Naive thymus-derived CD4-positive, alpha-beta T cell (primary cell): ENCODE data around the gene COL9A3. TPM values are rescaled to one million over a fixed set of nuclear protein-coding genes. Genes with fewer than 3 reads are reported as not detected.
"Not testable (repeated sequence)": the region's sequence is repeated elsewhere in the genome, so short reads cannot be mapped to it uniquely, and the experiment has no call there.

Source experiments
- ATAC-seq: fragments of 150-1000 bp; cut with Tn5 transposase; 2 replicates; pipeline ENCODE4 v1.10.0; 2021; ENCODE audit warnings: mild to moderate bottlenecking, moderate library complexity
- CTCF ChIA-PET: fragments of 350-600 bp; sonication (Branson Sonifier 250); formaldehyde crosslinking; loops from one replicate; lab custom pipeline; 2021; ENCODE audit warnings: antibody characterized with exemption; lab: Charles Lee
- POLR2A ChIA-PET: fragments of 350-600 bp; sonication (Branson Sonifier 250); formaldehyde crosslinking; loops from one replicate; lab custom pipeline; 2021; ENCODE audit warnings: antibody characterized with exemption, inconsistent platforms; lab: Charles Lee
- DNase-seq, 9 donors: peaks; one replicate each; pipeline versions ENCODE4 v3.0.0 to v3.0.0-alpha.2; 2020 to 2022; ENCODE audit warnings: mixed read lengths in 1 of 9
- H3K27ac ChIP-seq: one replicate; pipeline ENCODE4 v1.7.0; 2013; ENCODE audit warnings: mild to moderate bottlenecking, low read depth, low read length, moderate library complexity
- H3K27me3 ChIP-seq, 2 donors: one replicate each; pipeline ENCODE4 v1.7.0; 2013; ENCODE audit warnings: low read length in 2 of 2, mild to moderate bottlenecking in 2 of 2, moderate library complexity in 2 of 2; ENCODE audit not compliant: control insufficient read depth in 2 of 2, insufficient read depth in 2 of 2
- H3K36me3 ChIP-seq, 3 experiments: 1 replicate in 2 of 3; 2 replicates in 1 of 3; pipeline ENCODE4 v1.7.0; 2013; ENCODE audit warnings: low read length in 3 of 3, mild to moderate bottlenecking in 3 of 3, moderate library complexity in 1 of 3; ENCODE audit not compliant: insufficient read depth in 3 of 3, control insufficient read depth in 2 of 3
- H3K4me1 ChIP-seq, 2 donors: one replicate each; pipeline ENCODE4 v1.7.0; 2013; ENCODE audit warnings: low read length in 2 of 2, mild to moderate bottlenecking in 2 of 2, moderate library complexity in 1 of 2; ENCODE audit not compliant: control insufficient read depth in 2 of 2, insufficient read depth in 2 of 2
- H3K4me3 ChIP-seq: 2 replicates; pipeline ENCODE4 v1.7.0; 2013; ENCODE audit warnings: mild to moderate bottlenecking, low read length
- H3K9me3 ChIP-seq, 3 experiments: 1 replicate in 2 of 3; 2 replicates in 1 of 3; pipeline ENCODE4 v1.7.0; 2013; ENCODE audit warnings: low read length in 3 of 3; ENCODE audit not compliant: control insufficient read depth in 2 of 3
- H3K27ac Mint-ChIP-seq, 9 donors: one replicate each; pipeline ENCODE4 v1.8.0; 2020 to 2022; ENCODE audit warnings: mixed read lengths in 9 of 9, mild to moderate bottlenecking in 8 of 9, moderate library complexity in 5 of 9, inconsistent platforms in 2 of 9
- H3K27me3 Mint-ChIP-seq, 5 donors: one replicate each; pipeline ENCODE4 v1.8.0; 2021 to 2022; ENCODE audit warnings: mixed read lengths in 5 of 5, mild to moderate bottlenecking in 1 of 5
- H3K36me3 Mint-ChIP-seq, 5 donors: one replicate each; pipeline ENCODE4 v1.8.0; 2020 to 2022; ENCODE audit warnings: mixed read lengths in 5 of 5, mild to moderate bottlenecking in 3 of 5, inconsistent platforms in 1 of 5
- H3K4me1 Mint-ChIP-seq, 7 donors: one replicate each; pipeline ENCODE4 v1.8.0; 2020 to 2022; ENCODE audit warnings: mixed read lengths in 7 of 7, mild to moderate bottlenecking in 3 of 7, inconsistent platforms in 1 of 7
- H3K4me3 Mint-ChIP-seq, 10 donors: one replicate each; pipeline ENCODE4 v1.8.0; 2020 to 2022; ENCODE audit warnings: mild to moderate bottlenecking in 10 of 10, mixed read lengths in 10 of 10, moderate library complexity in 6 of 10, inconsistent platforms in 2 of 10
- H3K9me3 Mint-ChIP-seq, 11 donors: one replicate each; pipeline ENCODE4 v1.8.0; 2020 to 2022; ENCODE audit warnings: mixed read lengths in 11 of 11, mild to moderate bottlenecking in 4 of 11, inconsistent platforms in 1 of 11, moderate library complexity in 1 of 11
- intact Hi-C, 2 donors: fragments of 100-400 bp; cut with micrococcal nuclease; formaldehyde crosslinking; loops; one replicate each; pipeline ENCODE4 v1.15.1; 2023
- polyA plus RNA-seq, 2 donors: library from polyadenylated mRNA; unstranded; fragments of 300-500 nt; fragmentation: Illumina TruSeq; gene quantifications; one replicate each; pipeline ENCODE4 v1.2.3, GENCODE V29; 2021
- total RNA-seq, 6 experiments: library from RNA in 5 of 6; stranded (reverse) in 5 of 6; gene quantifications; 1 replicate in 5 of 6; 2 replicates in 1 of 6; pipeline ENCODE4 v1.2.3 and lab custom pipeline; 2021 to 2026

The COL9A3 gene
- total and polyA plus RNA-seq, 7 experiments from 2014 or later: 0.32 to 0.59 TPM; not detected in 5

GRCh38 chr20:62853304-62853703 is 36.5 kb downstream of the COL9A3 start:
- POLR2A ChIA-PET, H3K27ac Mint-ChIP-seq, DNase-seq, H3K4me1 ChIP-seq, H3K9me3 Mint-ChIP-seq, ATAC-seq, intact Hi-C loops, H3K27me3 ChIP-seq, H3K27ac ChIP-seq, H3K4me3 Mint-ChIP-seq, H3K27me3 Mint-ChIP-seq, H3K9me3 ChIP-seq, CTCF ChIA-PET, H3K4me3 ChIP-seq: not testable (repeated sequence)
- Mint-ChIP-seq H3K36me3 (peaks cover 6 to 34% (median 16%) of the 10 kb centered on the region in 5 donors), H3K4me1 (peaks cover 3 to 15% (median 4%) of the 10 kb centered on the region in 7 donors)
- peaks cover 0 to 24% (median 3%) of the 10 kb centered on the region in 3 experiments for H3K36me3 ChIP-seq

GRCh38 chr20:62854121-62854520 is 37.3 kb downstream of the COL9A3 start:
- POLR2A ChIA-PET: no interaction called here
- ATAC-seq: no peak

GRCh38 chr20:62855120-62855519 is 38.3 kb downstream of the COL9A3 start:
- intact Hi-C loops: no loop called here
- ATAC-seq (no peak), DNase-seq (no peak)
- ChIA-PET POLR2A (no interaction called here), CTCF (interaction anchor here (1.0 kb wide), 1 partner anchor 94 kb away, joined by 3 read pairs; no protein-coding TSS in a partner anchor)
- Mint-ChIP-seq H3K27ac (no peak overlapping the region), H3K4me3 (no peak overlapping the region), H3K9me3 (no peaks in the 10 kb centered on the region), H3K36me3 (peaks cover 11 to 34% (median 16%) of the 10 kb centered on the region in 5 donors), H3K4me1 (peaks cover 10 to 25% (median 15%) of the 10 kb centered on the region in 7 donors), H3K27me3 (peaks cover 0 to 11% (median 0%) of the 10 kb centered on the region in 5 donors)
- Histone ChIP-seq H3K4me1 (peaks cover 3 to 10% of the 10 kb centered on the region in 2 donors), H3K27me3 (no peaks in the 10 kb centered on the region), H3K36me3 (peaks cover 0 to 20% (median 3%) of the 10 kb centered on the region in 3 experiments), H3K9me3 (no peaks in the 10 kb centered on the region), H3K27ac (no peak overlapping the region), H3K4me3 (no peak overlapping the region)

More at GRCh38 chr20:62854121-62854520, 37.3 kb downstream of the COL9A3 start:
- Mint-ChIP-seq H3K27ac (no peak overlapping the region), H3K4me3 (no peak overlapping the region), H3K9me3 (no peaks in the 10 kb centered on the region), H3K4me1 (peaks cover 4 to 17% (median 8%) of the 10 kb centered on the region in 7 donors), H3K36me3 (peaks cover 7 to 34% (median 16%) of the 10 kb centered on the region in 5 donors), H3K27me3 (peaks cover 0 to 1% (median 0%) of the 10 kb centered on the region in 5 donors)
- Histone ChIP-seq H3K27ac (no peak overlapping the region), H3K36me3 (peaks cover 0 to 22% (median 3%) of the 10 kb centered on the region in 3 experiments), H3K4me1 (no peaks in the 10 kb centered on the region), H3K9me3 (no peaks in the 10 kb centered on the region), H3K4me3 (no peak overlapping the region), H3K27me3 (no peaks in the 10 kb centered on the region)
- CTCF ChIA-PET: no interaction called here
- intact Hi-C loops: no loop called here
- no peak for DNase-seq

GRCh38 chr20:62856931-62857619 is 40.2 kb downstream of the COL9A3 start:
- H3K9me3 ChIP-seq: no peaks in the 10 kb centered on the region
- ChIA-PET CTCF (no interaction called here), POLR2A (no interaction called here)
- H3K27me3 ChIP-seq: no peaks in the 10 kb centered on the region
- peaks cover 11 to 31% (median 16%) of the 10 kb centered on the region in 5 donors for H3K36me3 Mint-ChIP-seq
- DNase-seq (no peak), ATAC-seq (no peak)
- no peak overlapping the region for H3K4me3 ChIP-seq
- intact Hi-C loops: no loop called here
- no peak overlapping the region for H3K4me3 Mint-ChIP-seq
- no peak overlapping the region for H3K27ac Mint-ChIP-seq
- H3K27ac ChIP-seq: no peak overlapping the region
- peaks cover 16 to 28% (median 22%) of the 10 kb centered on the region in 7 donors for H3K4me1 Mint-ChIP-seq
- H3K9me3 Mint-ChIP-seq: peaks cover 0 to 2% (median 0%) of the 10 kb centered on the region in 11 donors
- H3K4me1 ChIP-seq: peaks cover 9 to 15% of the 10 kb centered on the region in 2 donors
- peaks cover 0 to 20% (median 3%) of the 10 kb centered on the region in 3 experiments for H3K36me3 ChIP-seq
- peaks cover 0 to 19% (median 0%) of the 10 kb centered on the region in 5 donors for H3K27me3 Mint-ChIP-seq

GRCh38 chr20:62858058-62858830 is 41.4 kb downstream of the COL9A3 start:
- Histone ChIP-seq H3K36me3 (peaks cover 0 to 20% (median 3%) of the 10 kb centered on the region in 3 experiments), H3K4me3 (no peak overlapping the region), H3K4me1 (peaks cover 9 to 15% of the 10 kb centered on the region in 2 donors), H3K27ac (no peak overlapping the region), H3K9me3 (no peaks in the 10 kb centered on the region), H3K27me3 (no peaks in the 10 kb centered on the region)
- Mint-ChIP-seq H3K4me1 (peaks cover 12 to 32% (median 22%) of the 10 kb centered on the region in 7 donors), H3K4me3 (peak overlapping the region in 5 of 10 donors; percentile 2 to 61 (median 3)), H3K27ac (peak overlapping the region in 1 of 9 donors; percentile 37), H3K9me3 (peaks cover 0 to 3% (median 0%) of the 10 kb centered on the region in 11 donors), H3K27me3 (peaks cover 0 to 25% (median 0%) of the 10 kb centered on the region in 5 donors), H3K36me3 (peaks cover 6 to 23% (median 16%) of the 10 kb centered on the region in 5 donors)
- POLR2A ChIA-PET: no interaction called here
- CTCF ChIA-PET: no interaction called here
- DNase-seq: no peak
- intact Hi-C loops: no loop called here
- no peak for ATAC-seq

- DNase-seq (no peak), ATAC-seq (no peak)
- H3K9me3 ChIP-seq: no peaks in the 10 kb centered on the region
- no peaks in the 10 kb centered on the region for H3K27me3 ChIP-seq
- Mint-ChIP-seq H3K27me3 (peaks cover 0 to 25% (median 0%) of the 10 kb centered on the region in 5 donors), H3K9me3 (peaks cover 0 to 3% (median 0%) of the 10 kb centered on the region in 11 donors), H3K36me3 (peaks cover 6 to 13% (median 11%) of the 10 kb centered on the region in 5 donors), H3K4me1 (peaks cover 10 to 30% (median 22%) of the 10 kb centered on the region in 7 donors), H3K4me3 (peak overlapping the region in 9 of 10 donors; percentile 69 to 84 (median 76)), H3K27ac (peak overlapping the region in 5 of 9 donors; percentile 24 to 78 (median 64))
- H3K4me3 ChIP-seq: no peak overlapping the region
- peaks cover 0 to 10% (median 3%) of the 10 kb centered on the region in 3 experiments for H3K36me3 ChIP-seq
- H3K27ac ChIP-seq: no peak overlapping the region
- ChIA-PET CTCF (no interaction called here), POLR2A (interaction anchor here (0.7 to 1.3 kb wide), 2 partner anchors 34 to 44 kb away, joined by 4 read pairs; no protein-coding TSS in a partner anchor)
- intact Hi-C loops: loop anchor here (2.0 to 5.0 kb wide), 6 partner anchors 43 to 737 kb away; partner anchors contain the start of genes DIDO1 (in 2 of the 2), LSM14B (in 1 of the 2) and YTHDF1 (in 1 of the 2)
- peaks cover 9 to 15% of the 10 kb centered on the region in 2 donors for H3K4me1 ChIP-seq
These were observed 42.9 kb downstream of the COL9A3 start for GRCh38 chr20:62859721-62860120.
